Activated T-helper 1 cell treated with anti-CD3 and anti-CD28 coated beads, Interleukin-2, amount 50 U/mL, for 16 hours (primary cell): Measurements from ENCODE around the gene GHDC.
A peak's percentile ranks its signal among the peaks of the same experiment; 100 is the strongest.
"Not testable (repeated sequence)": the region's sequence is repeated elsewhere in the genome, so short reads cannot be mapped to it uniquely, and the experiment has no call there.

Experiments used
- DNase-seq, 2 donors: peaks; one replicate each; pipeline ENCODE4 v3.0.0-alpha.2; 2020; ENCODE audit warnings: low read depth in 1 of 2, low spot score in 1 of 2

Gene GHDC

GRCh38 chr17:42193969-42194899 lies at the start of gene GHDC:
GHDC (minus strand) TSS chr17:42194494; CDS start chr17:42193581, 913 bp downstream.
- peak; percentile 59 to 63 for DNase-seq

- no peak for DNase-seq
These were observed 49.2 kb upstream of the GHDC start for GRCh38 chr17:42243493-42243982.

- DNase-seq = no peak
These were observed 47.6 kb upstream of the GHDC start for GRCh38 chr17:42241871-42242270.

- not testable (repeated sequence) for DNase-seq
These were observed 46.6 kb upstream of the GHDC start for GRCh38 chr17:42240863-42241262.

GRCh38 chr17:42240201-42240600 lies 45.9 kb upstream of the GHDC start:
- DNase-seq = no peak

GRCh38 chr17:42239576-42239975 lies 45.3 kb upstream of the GHDC start:
- not testable (repeated sequence) for DNase-seq

- DNase-seq = no peak
These were observed 42.5 kb upstream of the GHDC start for GRCh38 chr17:42236760-42237159.

GRCh38 chr17:42233994-42234393 lies 39.7 kb upstream of the GHDC start:
- DNase-seq = no peak

- DNase-seq = no peak
These were observed 38.9 kb upstream of the GHDC start for GRCh38 chr17:42233156-42233555.

- DNase-seq = no peak
These were observed 35.9 kb upstream of the GHDC start for GRCh38 chr17:42230225-42230624.

GRCh38 chr17:42227849-42228700 lies 33.8 kb upstream of the GHDC start:
- DNase-seq = no peak

- DNase-seq = no peak
These were observed 31.4 kb upstream of the GHDC start for GRCh38 chr17:42225646-42226045.

GRCh38 chr17:42224651-42225050 lies 30.4 kb upstream of the GHDC start:
- DNase-seq = no peak

GRCh38 chr17:42221886-42222745 lies 27.8 kb upstream of the GHDC start:
- peak; percentile 8 to 35 for DNase-seq

- DNase-seq = not testable (repeated sequence)
These were observed 25.0 kb upstream of the GHDC start for GRCh38 chr17:42219280-42219679.

GRCh38 chr17:42214156-42214555 lies 19.9 kb upstream of the GHDC start:
- DNase-seq = no peak

- DNase-seq = no peak
These were observed 18.1 kb upstream of the GHDC start for GRCh38 chr17:42212382-42212781.

GRCh38 chr17:42211921-42212341 lies 17.6 kb upstream of the GHDC start:
- DNase-seq = not testable (repeated sequence)

GRCh38 chr17:42210046-42210445 lies 15.8 kb upstream of the GHDC start:
- DNase-seq = no peak

- not testable (repeated sequence) for DNase-seq
These were observed 11.9 kb upstream of the GHDC start for GRCh38 chr17:42206153-42206612.

- no peak for DNase-seq
These were observed 9.1 kb upstream of the GHDC start for GRCh38 chr17:42203354-42203753.
